ENCODE data around the gene KRT36.

KRT36 gene

GRCh38 chr17:41499714-41500113 is 10.0 kb upstream of the KRT36 start:
- Mint-ChIP-seq H3K9me3 (no peaks in the 10 kb centered on the region), H3K27ac (no peak overlapping the region), H3K27me3 (ENCODE audit: low read depth) (no peaks in the 10 kb centered on the region), H3K4me1 (ENCODE audit: low read depth) (peaks cover 10% of the 10 kb centered on the region), H3K4me3 (no peak overlapping the region), H3K36me3 (ENCODE audit: low read depth) (no peaks in the 10 kb centered on the region)
- no peak for DNase-seq (ENCODE audit: low spot score)

GRCh38 chr17:41498276-41498675 is 8.6 kb upstream of the KRT36 start:
- no peak overlapping the region for H3K27ac Mint-ChIP-seq
- peaks cover 10% of the 10 kb centered on the region for H3K4me1 Mint-ChIP-seq (ENCODE audit: low read depth)
- no peaks in the 10 kb centered on the region for H3K36me3 Mint-ChIP-seq (ENCODE audit: low read depth)
- no peaks in the 10 kb centered on the region for H3K27me3 Mint-ChIP-seq (ENCODE audit: low read depth)
- H3K4me3 Mint-ChIP-seq = no peak overlapping the region
- no peak for DNase-seq (ENCODE audit: low spot score)
- no peaks in the 10 kb centered on the region for H3K9me3 Mint-ChIP-seq

GRCh38 chr17:41496803-41497484 is 7.2 kb upstream of the KRT36 start:
- H3K9me3 Mint-ChIP-seq = no peaks in the 10 kb centered on the region
- H3K36me3 Mint-ChIP-seq (ENCODE audit: low read depth) = no peaks in the 10 kb centered on the region
- no peak overlapping the region for H3K4me3 Mint-ChIP-seq
- DNase-seq (ENCODE audit: low spot score) = peak; percentile 72
- peaks cover 10% of the 10 kb centered on the region for H3K4me1 Mint-ChIP-seq (ENCODE audit: low read depth)
- H3K27ac Mint-ChIP-seq = peak overlapping the region; percentile 53
- no peaks in the 10 kb centered on the region for H3K27me3 Mint-ChIP-seq (ENCODE audit: low read depth)

GRCh38 chr17:41494524-41494923 is 4.8 kb upstream of the KRT36 start:
- DNase-seq (ENCODE audit: low spot score) = no peak
- Mint-ChIP-seq H3K4me1 (ENCODE audit: low read depth) (peaks cover 9% of the 10 kb centered on the region), H3K9me3 (no peaks in the 10 kb centered on the region), H3K36me3 (ENCODE audit: low read depth) (no peaks in the 10 kb centered on the region), H3K27ac (no peak overlapping the region), H3K4me3 (no peak overlapping the region), H3K27me3 (ENCODE audit: low read depth) (no peaks in the 10 kb centered on the region)

GRCh38 chr17:41492771-41493170 is 3.1 kb upstream of the KRT36 start:
- Mint-ChIP-seq H3K36me3 (ENCODE audit: low read depth) (no peaks in the 10 kb centered on the region), H3K27me3 (ENCODE audit: low read depth) (no peaks in the 10 kb centered on the region), H3K9me3 (no peaks in the 10 kb centered on the region), H3K4me1 (ENCODE audit: low read depth) (peaks cover 7% of the 10 kb centered on the region), H3K27ac (no peak overlapping the region), H3K4me3 (no peak overlapping the region)
- no peak for DNase-seq (ENCODE audit: low spot score)

GRCh38 chr17:41492351-41492750 is 2.6 kb upstream of the KRT36 start:
- Mint-ChIP-seq H3K27ac (no peak overlapping the region), H3K4me3 (no peak overlapping the region), H3K27me3 (ENCODE audit: low read depth) (no peaks in the 10 kb centered on the region), H3K9me3 (no peaks in the 10 kb centered on the region), H3K4me1 (ENCODE audit: low read depth) (peaks cover 7% of the 10 kb centered on the region), H3K36me3 (ENCODE audit: low read depth) (no peaks in the 10 kb centered on the region)
- DNase-seq (ENCODE audit: low spot score) = no peak

GRCh38 chr17:41491476-41491875 is 1.8 kb upstream of the KRT36 start:
- no peak for DNase-seq (ENCODE audit: low spot score)
- H3K9me3 Mint-ChIP-seq = no peaks in the 10 kb centered on the region
- H3K27ac Mint-ChIP-seq = no peak overlapping the region
- no peaks in the 10 kb centered on the region for H3K27me3 Mint-ChIP-seq (ENCODE audit: low read depth)
- no peaks in the 10 kb centered on the region for H3K4me1 Mint-ChIP-seq (ENCODE audit: low read depth)
- no peak overlapping the region for H3K4me3 Mint-ChIP-seq
- no peaks in the 10 kb centered on the region for H3K36me3 Mint-ChIP-seq (ENCODE audit: low read depth)

- Mint-ChIP-seq H3K27me3 (ENCODE audit: low read depth) (no peaks in the 10 kb centered on the region), H3K4me1 (ENCODE audit: low read depth) (no peaks in the 10 kb centered on the region), H3K36me3 (ENCODE audit: low read depth) (no peaks in the 10 kb centered on the region), H3K27ac (no peak overlapping the region), H3K4me3 (no peak overlapping the region), H3K9me3 (no peaks in the 10 kb centered on the region)
- no peak for DNase-seq (ENCODE audit: low spot score)
Measured at GRCh38 chr17:41490000-41490990, 585 bp upstream of the KRT36 start.

- no peak overlapping the region for H3K4me3 Mint-ChIP-seq
- H3K9me3 Mint-ChIP-seq = no peaks in the 10 kb centered on the region
Measured at GRCh38 chr17:41486809-41487530, 2.7 kb downstream of the KRT36 start.

GRCh38 chr17:41486316-41486715 is 3.4 kb downstream of the KRT36 start:
- Mint-ChIP-seq H3K4me1 (ENCODE audit: low read depth) (no peaks in the 10 kb centered on the region), H3K9me3 (no peaks in the 10 kb centered on the region), H3K27me3 (ENCODE audit: low read depth) (peaks cover 3% of the 10 kb centered on the region), H3K36me3 (ENCODE audit: low read depth) (no peaks in the 10 kb centered on the region), H3K27ac (no peak overlapping the region), H3K4me3 (no peak overlapping the region)
- no peak for DNase-seq (ENCODE audit: low spot score)

More at GRCh38 chr17:41486809-41487530, 2.7 kb downstream of the KRT36 start:
- Mint-ChIP-seq H3K27ac (no peak overlapping the region), H3K4me1 (ENCODE audit: low read depth) (no peaks in the 10 kb centered on the region), H3K27me3 (ENCODE audit: low read depth) (peaks cover 3% of the 10 kb centered on the region), H3K36me3 (ENCODE audit: low read depth) (no peaks in the 10 kb centered on the region)
- peak; percentile 19 for DNase-seq (ENCODE audit: low spot score)

- H3K9me3 Mint-ChIP-seq = no peaks in the 10 kb centered on the region
- H3K4me1 Mint-ChIP-seq (ENCODE audit: low read depth) = no peaks in the 10 kb centered on the region
- no peak overlapping the region for H3K4me3 Mint-ChIP-seq
- no peak overlapping the region for H3K27ac Mint-ChIP-seq
- no peak for DNase-seq (ENCODE audit: low spot score)
- peaks cover 3% of the 10 kb centered on the region for H3K27me3 Mint-ChIP-seq (ENCODE audit: low read depth)
- no peaks in the 10 kb centered on the region for H3K36me3 Mint-ChIP-seq (ENCODE audit: low read depth)
Measured at GRCh38 chr17:41484920-41485904, 4.5 kb downstream of the KRT36 start.

- Mint-ChIP-seq H3K4me3 (no peak overlapping the region), H3K4me1 (ENCODE audit: low read depth) (no peaks in the 10 kb centered on the region), H3K36me3 (ENCODE audit: low read depth) (no peaks in the 10 kb centered on the region), H3K27ac (no peak overlapping the region), H3K9me3 (no peaks in the 10 kb centered on the region), H3K27me3 (ENCODE audit: low read depth) (peaks cover 3% of the 10 kb centered on the region)
- DNase-seq (ENCODE audit: low spot score) = no peak
Measured at GRCh38 chr17:41483991-41484826, 5.5 kb downstream of the KRT36 start.

All from T-helper 2 cell treated with Interferon-gamma antibody and Interleukin-4, amounts not matched to agents 5 μg/mL and 100 μg/mL, for 36 hours (primary cell).